Astrocyte of the cerebellum (primary cell): Measurements from ENCODE around the gene CHTF18.

Source experiments
- DNase-seq: peaks from one replicate; pipeline ENCODE4 v3.0.0-alpha.2; 2011; ENCODE audit warnings: low read depth
- H3K4me3 ChIP-seq: 2 replicates; pipeline ENCODE4 v1.5.1; 2011; ENCODE audit warnings: mild to moderate bottlenecking, low read depth, low read length, moderate library complexity
- CTCF ChIP-seq: IDR thresholded peaks from 2 replicates; pipeline ENCODE4 v1.5.1; 2012; ENCODE audit warnings: low read length, low read depth, moderate library complexity, mild to moderate bottlenecking; ENCODE audit errors: missing control alignments
- in situ Hi-C: cut with HindIII; loops from 2 replicates; pipeline ENCODE4 v1.10.0; 2017; ENCODE audit warnings: low sequenced_read_pairs

CHTF18 gene

GRCh38 chr16:841455-842060 is 53.1 kb downstream of the CHTF18 start:
- TF ChIP-seq CTCF = no peak
- no peak overlapping the region for H3K4me3 ChIP-seq
- in situ Hi-C loops = no loop called here
- DNase-seq = no peak

GRCh38 chr16:842061-842476 is 53.6 kb downstream of the CHTF18 start:
- TF ChIP-seq CTCF = no peak
- DNase-seq = no peak
- in situ Hi-C loops = no loop called here
- H3K4me3 ChIP-seq = no peak overlapping the region

GRCh38 chr16:842711-843560 is 54.5 kb downstream of the CHTF18 start:
- H3K4me3 ChIP-seq = no peak overlapping the region
- no peak for DNase-seq
- no peak for TF ChIP-seq CTCF
- in situ Hi-C loops = no loop called here

GRCh38 chr16:843771-844170 is 55.4 kb downstream of the CHTF18 start:
- TF ChIP-seq CTCF = no peak
- no peak overlapping the region for H3K4me3 ChIP-seq
- no peak for DNase-seq
- in situ Hi-C loops = no loop called here

- in situ Hi-C loops = no loop called here
- no peak overlapping the region for H3K4me3 ChIP-seq
- DNase-seq = no peak
- TF ChIP-seq CTCF = no peak
These were observed 56.4 kb downstream of the CHTF18 start for GRCh38 chr16:844638-845350.

GRCh38 chr16:845351-845745 is 56.9 kb downstream of the CHTF18 start:
- no peak for TF ChIP-seq CTCF
- H3K4me3 ChIP-seq = no peak overlapping the region
- DNase-seq = no peak
- in situ Hi-C loops = no loop called here
